Fibroblast of lung (primary cell): ENCODE results near the gene CAMK1D.

Source experiments
- EZH2 ChIP-seq: IDR thresholded peaks from 2 replicates; pipeline ENCODE4 v1.5.1; 2012; ENCODE audit warnings: low read length, control low read depth, mild to moderate bottlenecking; ENCODE audit errors: missing control alignments
- TF ChIP-seq, protein P1 (sequence below), 2 donors: IDR thresholded peaks in 1 of 2; conservative IDR thresholded peaks in 1 of 2; 1 replicate in 1 of 2; 2 replicates in 1 of 2; pipeline ENCODE4 v1.5.1; 2011 to 2012; ENCODE audit warnings: low read length in 2 of 2, control low read depth in 1 of 2, inconsistent platforms in 1 of 2, low read depth in 1 of 2, mild to moderate bottlenecking in 1 of 2

GRCh38 chr10:12638781-12639180 lies 289.4 kb downstream of the CAMK1D start:
- TF ChIP-seq, protein P1, sequence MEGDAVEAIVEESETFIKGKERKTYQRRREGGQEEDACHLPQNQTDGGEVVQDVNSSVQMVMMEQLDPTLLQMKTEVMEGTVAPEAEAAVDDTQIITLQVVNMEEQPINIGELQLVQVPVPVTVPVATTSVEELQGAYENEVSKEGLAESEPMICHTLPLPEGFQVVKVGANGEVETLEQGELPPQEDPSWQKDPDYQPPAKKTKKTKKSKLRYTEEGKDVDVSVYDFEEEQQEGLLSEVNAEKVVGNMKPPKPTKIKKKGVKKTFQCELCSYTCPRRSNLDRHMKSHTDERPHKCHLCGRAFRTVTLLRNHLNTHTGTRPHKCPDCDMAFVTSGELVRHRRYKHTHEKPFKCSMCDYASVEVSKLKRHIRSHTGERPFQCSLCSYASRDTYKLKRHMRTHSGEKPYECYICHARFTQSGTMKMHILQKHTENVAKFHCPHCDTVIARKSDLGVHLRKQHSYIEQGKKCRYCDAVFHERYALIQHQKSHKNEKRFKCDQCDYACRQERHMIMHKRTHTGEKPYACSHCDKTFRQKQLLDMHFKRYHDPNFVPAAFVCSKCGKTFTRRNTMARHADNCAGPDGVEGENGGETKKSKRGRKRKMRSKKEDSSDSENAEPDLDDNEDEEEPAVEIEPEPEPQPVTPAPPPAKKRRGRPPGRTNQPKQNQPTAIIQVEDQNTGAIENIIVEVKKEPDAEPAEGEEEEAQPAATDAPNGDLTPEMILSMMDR (conservative IDR thresholded peaks at IDR 0.05 in 1 of 2, IDR thresholded peaks at IDR 0.05 in 1 of 2; ENCODE audit: low read depth in 1 of 2, low read length in 2 of 2): no peak
- TF ChIP-seq EZH2: no peak
